Body of pancreas (tissue), 4 donors: ENCODE results near the gene POT1.
"Not testable (repeated sequence)": the region's sequence is repeated elsewhere in the genome, so short reads cannot be mapped to it uniquely, and the experiment has no call there.

ENCODE experiments used
- CTCF ChIP-seq, 7 experiments: fragments of 450-650 bp in 4 of 7; fragments of 200-600 bp in 3 of 7; sonication (generic) in 3 of 7; IDR thresholded peaks; one replicate each; pipeline ENCODE4 v1.5.1; 2016 to 2019; ENCODE audit warnings: antibody characterized with exemption in 7 of 7
- POLR2A ChIP-seq, 3 donors: fragments of 450-650 bp; IDR thresholded peaks; one replicate each; pipeline ENCODE4 v1.6.1; 2016; ENCODE audit warnings: antibody characterized with exemption in 3 of 3, mild to moderate bottlenecking in 2 of 3

GRCh38 chr7:124957952-124958351 lies 28.3 kb upstream of the POT1 start:
- not testable (repeated sequence) for TF ChIP-seq POLR2A, CTCF (IDR thresholded peaks at IDR 0.05)
